ENCODE data around the gene LMO1.

Gene LMO1

DNA sequence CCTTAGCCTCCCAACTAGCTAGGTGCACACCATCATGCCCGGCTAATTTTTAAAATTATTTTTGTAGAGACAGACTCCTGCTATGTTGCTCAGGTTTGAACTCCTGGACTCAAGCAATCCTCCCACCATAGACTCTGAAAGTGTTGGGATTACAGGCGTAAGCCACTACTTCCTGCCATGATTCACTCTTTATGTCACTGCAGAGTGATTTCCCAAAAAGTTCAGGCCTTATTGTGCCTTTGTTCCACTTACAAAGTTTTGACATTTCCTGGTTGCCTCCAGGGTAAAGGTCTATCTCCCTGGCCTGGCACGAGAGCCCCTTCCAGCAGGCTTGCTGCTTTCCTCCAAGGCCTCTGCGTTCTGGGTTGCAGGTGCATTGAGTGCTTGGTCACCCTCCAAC is 50.3 kb downstream of the LMO1 start:
- TF ChIP-seq, protein P1, sequence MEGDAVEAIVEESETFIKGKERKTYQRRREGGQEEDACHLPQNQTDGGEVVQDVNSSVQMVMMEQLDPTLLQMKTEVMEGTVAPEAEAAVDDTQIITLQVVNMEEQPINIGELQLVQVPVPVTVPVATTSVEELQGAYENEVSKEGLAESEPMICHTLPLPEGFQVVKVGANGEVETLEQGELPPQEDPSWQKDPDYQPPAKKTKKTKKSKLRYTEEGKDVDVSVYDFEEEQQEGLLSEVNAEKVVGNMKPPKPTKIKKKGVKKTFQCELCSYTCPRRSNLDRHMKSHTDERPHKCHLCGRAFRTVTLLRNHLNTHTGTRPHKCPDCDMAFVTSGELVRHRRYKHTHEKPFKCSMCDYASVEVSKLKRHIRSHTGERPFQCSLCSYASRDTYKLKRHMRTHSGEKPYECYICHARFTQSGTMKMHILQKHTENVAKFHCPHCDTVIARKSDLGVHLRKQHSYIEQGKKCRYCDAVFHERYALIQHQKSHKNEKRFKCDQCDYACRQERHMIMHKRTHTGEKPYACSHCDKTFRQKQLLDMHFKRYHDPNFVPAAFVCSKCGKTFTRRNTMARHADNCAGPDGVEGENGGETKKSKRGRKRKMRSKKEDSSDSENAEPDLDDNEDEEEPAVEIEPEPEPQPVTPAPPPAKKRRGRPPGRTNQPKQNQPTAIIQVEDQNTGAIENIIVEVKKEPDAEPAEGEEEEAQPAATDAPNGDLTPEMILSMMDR (IDR thresholded peaks at IDR 0.05): no peak
- H3K4me3 ChIP-seq: no peak overlapping the region
- DNase-seq: no peak
- intact Hi-C loops (cut with DNase I; ENCODE audit: low total_unique reads): no loop called here
- H3K36me3 ChIP-seq: no peaks in the 10 kb centered on the region
- H3K27me3 ChIP-seq: peaks cover 0 to 11% of the 10 kb centered on the region in 2 donors
- H3K9me3 ChIP-seq: no peaks in the 10 kb centered on the region
- no peaks in the 10 kb centered on the region for H3K4me1 ChIP-seq
- H3K27ac ChIP-seq: no peak overlapping the region

DNA sequence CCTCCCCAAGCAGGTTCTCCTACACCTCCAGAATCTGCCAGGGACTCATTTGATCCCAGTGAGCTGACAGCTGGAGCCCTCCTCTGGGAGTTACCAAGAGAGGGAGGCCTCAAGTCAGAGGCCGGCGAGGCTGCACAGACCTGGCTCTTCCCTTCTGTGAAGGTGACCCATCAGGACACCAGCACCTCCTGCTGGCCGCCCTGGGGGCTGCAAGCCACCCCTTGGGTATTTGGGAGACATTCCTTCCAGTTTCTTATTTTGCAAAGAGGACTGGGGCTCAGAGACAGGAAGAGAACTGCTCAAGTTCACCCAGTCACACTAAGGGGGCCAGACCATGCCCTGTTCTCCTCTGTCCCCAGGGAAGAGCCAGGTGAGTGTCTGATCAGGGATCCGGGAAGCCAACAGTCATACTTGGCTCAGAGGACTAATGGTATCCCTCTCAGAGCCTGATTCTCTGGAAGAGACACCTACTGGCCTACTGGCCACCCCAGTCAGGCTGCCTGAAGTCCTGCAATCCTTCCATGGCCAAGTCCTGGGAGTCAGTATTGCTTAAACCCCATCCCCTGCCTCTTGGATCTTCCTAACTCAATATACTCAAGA is 54.4 kb downstream of the LMO1 start:
- Histone ChIP-seq H3K4me3 (no peak overlapping the region), H3K36me3 (no peaks in the 10 kb centered on the region), H3K9me3 (no peaks in the 10 kb centered on the region), H3K27me3 (peaks cover 0 to 18% of the 10 kb centered on the region in 2 donors), H3K4me1 (peaks cover 0 to 3% (median 0%) of the 10 kb centered on the region in 4 donors), H3K27ac (no peak overlapping the region)
- peak in 1 of 2 donors; percentile 40 for DNase-seq
- intact Hi-C loops (cut with DNase I; ENCODE audit: low total_unique reads): no loop called here
- TF ChIP-seq, protein P1 (IDR thresholded peaks at IDR 0.05): peak in 1 of 2 experiments; percentile 21

DNA sequence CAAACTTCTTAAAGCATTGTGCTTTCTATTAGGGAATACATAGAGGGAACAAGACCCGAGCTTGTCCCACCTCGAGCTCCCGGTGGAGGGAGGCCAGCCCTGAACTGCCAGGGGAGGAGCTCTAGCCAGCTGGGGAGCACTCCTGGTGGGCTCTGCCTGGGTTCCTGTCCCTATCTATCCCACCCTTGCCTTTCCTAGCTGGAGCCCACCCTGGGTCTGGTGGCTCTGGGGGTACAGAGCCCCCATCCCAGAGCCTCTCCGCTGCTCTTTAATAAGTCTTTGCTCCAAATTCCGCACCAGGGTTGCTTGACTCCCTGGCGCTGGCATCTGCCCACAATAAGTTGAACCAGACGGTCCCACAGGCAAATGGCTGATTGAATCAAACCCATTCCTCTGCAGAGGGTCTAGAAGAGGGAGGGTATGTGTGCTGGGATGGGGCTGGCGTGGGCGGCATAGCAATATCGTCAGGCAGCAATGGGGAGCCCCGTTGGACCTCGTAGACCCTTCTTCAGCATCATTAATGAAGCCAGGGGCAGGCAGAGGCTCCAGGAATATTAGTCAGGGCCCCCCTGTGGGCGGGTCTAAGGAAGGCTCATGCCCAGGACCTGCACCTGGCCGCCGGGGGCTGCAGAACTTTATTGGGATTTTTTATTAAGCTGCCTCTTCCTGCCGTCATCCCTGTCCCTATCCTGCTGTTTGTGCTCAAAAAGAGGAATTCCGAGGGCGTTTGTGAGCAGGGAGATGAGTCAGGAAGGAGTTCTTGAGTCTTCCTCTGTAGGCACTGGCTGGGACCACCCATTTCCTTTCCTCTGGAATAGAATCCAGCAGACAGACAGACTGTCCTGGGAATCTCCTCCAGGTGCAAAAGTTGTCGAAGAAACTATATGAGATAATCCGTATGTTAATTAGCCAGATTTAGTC is 56.3 kb downstream of the LMO1 start:
- no peak overlapping the region for H3K27ac ChIP-seq
- DNase-seq: no peak

DNA sequence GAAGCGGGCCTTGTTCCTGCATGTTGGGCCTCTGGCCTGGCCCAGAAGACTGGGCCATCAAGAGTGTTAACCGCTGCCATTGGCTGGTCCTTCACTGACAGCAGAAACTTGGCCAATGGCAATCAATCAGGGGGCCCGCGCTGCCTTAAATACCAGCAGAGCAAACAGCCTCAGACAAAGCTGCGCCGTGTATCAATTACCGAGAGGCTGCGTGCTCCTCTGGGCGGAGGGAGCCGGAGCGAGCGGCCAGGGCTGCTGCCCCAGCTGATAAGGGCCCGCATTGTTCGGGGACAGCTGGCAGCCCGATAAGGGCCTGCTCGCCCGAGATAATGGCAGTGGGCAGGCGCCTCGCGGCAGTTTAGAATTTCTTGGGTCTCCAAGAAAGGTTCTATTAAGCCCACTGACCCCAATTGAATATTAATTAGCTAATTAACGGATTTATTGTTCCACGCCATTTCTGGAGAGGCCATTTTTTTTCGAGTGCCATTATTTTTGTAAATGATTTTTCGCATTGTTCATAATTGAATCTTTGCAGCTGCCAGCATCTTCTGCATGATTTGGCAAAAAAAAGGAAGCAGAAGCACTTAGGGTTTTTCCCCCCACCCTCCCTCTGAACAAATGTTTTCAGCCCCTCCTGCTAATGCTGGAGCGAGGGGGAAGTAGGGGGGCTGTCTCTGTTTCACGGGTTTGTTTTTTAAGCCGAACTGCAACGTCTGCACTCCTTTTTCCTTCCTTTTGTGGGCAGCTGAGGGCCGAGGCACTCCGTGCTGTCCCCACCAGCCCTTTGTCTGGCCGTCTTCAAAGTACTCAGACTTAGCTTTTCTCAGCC is 57.2 kb downstream of the LMO1 start:
- H3K27ac ChIP-seq: no peak overlapping the region
- H3K4me3 ChIP-seq: no peak overlapping the region
- DNase-seq: peak in 1 of 2 donors; percentile 63

More for the DNA sequence above, 56.3 kb downstream of the LMO1 start:
- Histone ChIP-seq H3K27me3 (peaks cover 0 to 18% of the 10 kb centered on the region in 2 donors), H3K36me3 (no peaks in the 10 kb centered on the region), H3K4me1 (peaks cover 0 to 3% (median 0%) of the 10 kb centered on the region in 4 donors), H3K9me3 (no peaks in the 10 kb centered on the region), H3K4me3 (no peak overlapping the region)
- TF ChIP-seq, protein P1 (IDR thresholded peaks at IDR 0.05): no peak
- intact Hi-C loops (cut with DNase I; ENCODE audit: low total_unique reads): no loop called here

DNA sequence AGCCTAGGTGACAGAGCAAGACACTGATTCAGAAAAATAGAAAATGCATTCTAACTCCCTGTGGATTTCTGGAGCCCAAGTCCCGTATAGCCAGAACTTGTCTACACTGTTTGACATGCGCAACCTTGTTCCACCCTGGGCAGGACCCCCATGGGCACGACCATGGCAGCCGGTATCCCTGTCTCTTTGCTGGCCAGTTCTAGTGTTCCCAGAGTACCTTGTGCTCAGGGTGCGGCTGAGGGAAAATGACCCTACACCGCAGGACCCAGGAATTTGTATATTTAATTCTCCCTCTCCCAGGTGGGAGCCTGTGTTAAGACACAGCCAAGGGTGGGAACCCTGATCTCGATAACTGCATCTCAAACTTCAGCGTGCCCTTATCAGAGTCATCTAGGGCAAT is 58.1 kb downstream of the LMO1 start:
- TF ChIP-seq, protein P1 (IDR thresholded peaks at IDR 0.05): no peak
- Histone ChIP-seq H3K27ac (no peak overlapping the region), H3K4me1 (peaks cover 0 to 3% (median 0%) of the 10 kb centered on the region in 4 donors), H3K27me3 (peaks cover 0 to 18% of the 10 kb centered on the region in 2 donors), H3K4me3 (no peak overlapping the region), H3K9me3 (no peaks in the 10 kb centered on the region), H3K36me3 (no peaks in the 10 kb centered on the region)
- DNase-seq: no peak
- intact Hi-C loops (cut with DNase I; ENCODE audit: low total_unique reads): no loop called here

More for the DNA sequence above, 57.2 kb downstream of the LMO1 start:
- H3K4me1 ChIP-seq: peaks cover 0 to 3% (median 0%) of the 10 kb centered on the region in 4 donors
- intact Hi-C loops (cut with DNase I; ENCODE audit: low total_unique reads): no loop called here
- no peaks in the 10 kb centered on the region for H3K9me3 ChIP-seq
- TF ChIP-seq, protein P1 (IDR thresholded peaks at IDR 0.05): no peak
- no peaks in the 10 kb centered on the region for H3K36me3 ChIP-seq
- peaks cover 0 to 18% of the 10 kb centered on the region in 2 donors for H3K27me3 ChIP-seq

Data from tibial artery (tissue), 4 donors.